Activated CD4-positive, alpha-beta T cell treated with anti-CD3 and anti-CD28 coated beads, Interleukin-2, amount 50 U/mL, for 1 hour (primary cell): ENCODE measurements around the gene ATP1A1.

Experiments used
- DNase-seq: peaks from one replicate; pipeline ENCODE4 v3.0.0-alpha.2; 2020

ATP1A1 gene

DNA sequence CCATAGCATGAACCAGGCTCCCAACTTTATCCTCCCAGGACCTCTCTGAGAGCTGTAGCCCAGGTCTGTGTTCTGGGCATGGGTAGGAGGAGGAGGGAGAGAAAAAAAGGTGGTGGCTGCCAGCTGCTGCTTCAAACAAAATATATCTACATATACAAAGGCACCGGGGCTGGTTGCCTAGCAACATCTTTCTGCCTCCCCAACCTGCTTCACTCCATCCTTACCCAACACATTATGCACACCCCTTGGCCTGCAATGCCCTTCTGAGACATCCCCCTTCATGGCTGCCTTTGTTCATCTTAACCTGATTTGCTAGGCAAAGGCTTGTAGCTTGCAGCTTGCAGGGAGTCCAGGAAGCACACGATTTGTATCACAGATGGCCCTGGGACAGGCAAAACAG, 27.2 kb upstream of the ATP1A1 start:
- DNase-seq = peak; percentile 66

DNA sequence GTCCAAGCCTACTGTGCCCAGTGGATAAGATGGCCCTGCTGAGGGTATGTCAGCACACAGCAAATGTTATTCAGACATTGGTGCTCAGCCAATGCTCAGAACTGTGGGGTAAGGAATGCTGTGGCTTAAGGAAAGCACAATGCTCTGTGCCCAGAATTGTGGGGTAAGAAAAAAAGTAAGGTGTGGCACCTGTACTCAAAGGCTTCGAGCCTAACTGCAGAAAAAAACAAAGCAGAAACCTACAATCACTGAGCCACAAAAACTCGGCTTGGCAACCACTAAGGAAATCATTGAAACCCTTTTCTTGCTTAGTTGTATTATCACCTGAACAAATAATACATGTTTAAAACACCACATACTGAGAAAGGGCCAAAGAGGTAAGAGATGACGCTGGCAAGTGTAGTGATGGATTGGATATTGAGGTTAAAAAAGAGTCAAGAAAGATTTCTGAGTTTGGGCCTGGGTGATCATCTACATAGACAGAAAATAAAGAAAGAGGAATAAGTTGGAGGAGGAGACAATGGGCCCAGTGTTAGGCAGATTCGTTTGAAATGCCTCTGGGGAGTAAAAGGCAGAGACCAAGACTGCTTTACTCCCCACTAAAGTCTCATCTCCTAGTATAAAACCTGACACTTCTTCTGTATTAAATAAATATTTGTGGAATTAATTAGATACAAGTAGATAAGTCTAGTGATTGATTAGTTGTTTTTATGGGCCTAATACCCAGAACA, 25.9 kb upstream of the ATP1A1 start:
- DNase-seq = no peak

DNA sequence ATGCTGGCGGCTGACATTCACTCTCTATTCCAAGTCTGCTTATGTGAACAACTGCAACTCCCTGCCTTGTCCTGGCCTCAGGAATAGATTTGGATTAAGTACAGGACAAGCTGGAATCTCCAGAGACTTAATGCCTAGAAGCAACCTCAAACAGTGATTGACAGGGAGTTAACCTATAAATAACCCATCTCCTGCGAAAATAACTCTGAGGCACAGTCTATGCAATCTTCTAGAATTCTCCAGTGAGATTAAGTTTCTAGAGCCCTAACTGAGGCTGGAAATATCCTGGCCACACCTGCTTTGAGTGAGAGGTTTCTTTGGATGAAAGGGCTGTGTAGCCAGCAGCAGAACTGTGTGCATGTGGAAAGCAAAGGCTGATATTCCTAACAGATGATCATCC, 25.3 kb upstream of the ATP1A1 start:
- DNase-seq = no peak

DNA sequence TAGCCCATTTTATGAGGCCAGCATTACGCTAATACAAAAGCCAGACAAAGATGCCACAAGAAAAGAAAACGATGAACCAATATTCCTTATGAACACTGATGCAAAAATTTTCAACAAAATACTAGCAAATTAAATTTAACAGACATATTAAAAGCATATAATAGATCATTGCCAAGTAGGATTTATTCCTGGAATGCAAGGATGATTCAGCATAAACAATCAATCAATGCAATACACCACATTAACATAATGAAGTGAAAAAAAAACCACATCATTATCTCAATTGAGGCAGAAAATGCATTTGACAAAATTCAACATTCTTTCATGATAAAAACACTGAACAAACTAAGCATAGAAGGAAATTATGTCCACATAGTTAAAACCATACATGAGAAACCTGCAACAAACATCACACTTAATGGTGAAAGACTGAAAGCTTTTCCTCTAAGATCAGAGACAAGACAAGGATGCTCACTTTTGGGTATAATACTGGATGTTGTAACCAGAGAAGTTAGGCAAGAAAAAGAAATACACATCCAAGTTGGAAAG, 22.9 kb upstream of the ATP1A1 start:
- no peak for DNase-seq

DNA sequence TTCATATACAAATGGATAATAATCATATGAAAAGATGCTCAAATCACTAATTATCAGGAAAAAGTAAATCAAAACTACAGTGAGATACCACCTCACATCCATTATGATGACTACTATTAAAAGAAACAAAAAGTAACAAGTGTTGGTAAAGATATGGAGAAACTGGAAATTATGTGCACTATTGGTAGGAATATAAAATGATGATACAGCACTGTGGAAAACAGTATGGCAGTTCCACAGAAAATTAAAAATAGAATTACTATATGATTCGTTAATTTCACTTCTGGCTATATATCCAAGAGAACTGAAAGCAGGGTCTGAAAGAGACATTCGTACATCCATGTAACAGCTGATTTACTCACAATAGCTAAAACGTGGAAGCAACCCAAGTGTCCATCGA, 21.1 kb upstream of the ATP1A1 start:
- DNase-seq = no peak

DNA sequence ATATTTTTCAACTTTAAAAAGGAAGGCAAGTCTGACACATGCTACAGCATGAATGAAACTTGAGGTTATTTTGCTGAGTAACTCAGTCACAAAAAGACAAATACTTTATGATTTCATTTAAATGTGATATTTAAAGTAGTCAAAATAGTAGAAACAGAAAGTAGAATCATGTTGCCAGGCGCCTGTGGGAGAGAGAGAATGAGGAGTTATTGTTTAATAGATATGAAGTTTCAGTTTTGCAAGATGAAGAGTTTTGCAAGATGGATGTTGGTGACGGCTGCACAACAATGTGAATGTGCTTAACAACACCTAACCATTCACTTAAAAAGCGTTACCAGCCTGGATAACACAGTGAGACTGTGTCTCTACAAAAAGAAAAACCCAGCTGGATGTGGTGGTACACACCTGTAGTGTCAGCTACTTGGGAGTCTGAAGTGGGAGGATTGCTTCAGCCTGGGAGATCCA, 20.7 kb upstream of the ATP1A1 start:
- no peak for DNase-seq

DNA sequence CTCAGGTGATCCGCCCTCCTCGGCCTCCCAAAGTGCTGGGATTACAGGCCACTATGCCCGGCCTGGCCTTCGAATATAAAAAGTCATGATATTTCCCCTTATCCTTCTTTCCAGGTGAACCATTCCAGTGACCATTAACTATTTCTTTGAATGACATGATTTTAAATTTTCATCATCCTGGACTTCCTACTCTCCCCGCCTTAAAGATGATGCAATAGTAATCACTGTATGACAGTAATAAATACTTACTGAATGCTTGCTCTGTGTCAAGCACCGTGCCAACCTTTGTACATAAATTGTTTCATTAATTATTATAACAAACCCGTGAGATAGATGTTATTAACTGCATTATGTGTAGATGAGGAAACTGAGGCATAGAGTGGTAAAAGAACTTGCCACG, 19.9 kb upstream of the ATP1A1 start:
- no peak for DNase-seq

DNA sequence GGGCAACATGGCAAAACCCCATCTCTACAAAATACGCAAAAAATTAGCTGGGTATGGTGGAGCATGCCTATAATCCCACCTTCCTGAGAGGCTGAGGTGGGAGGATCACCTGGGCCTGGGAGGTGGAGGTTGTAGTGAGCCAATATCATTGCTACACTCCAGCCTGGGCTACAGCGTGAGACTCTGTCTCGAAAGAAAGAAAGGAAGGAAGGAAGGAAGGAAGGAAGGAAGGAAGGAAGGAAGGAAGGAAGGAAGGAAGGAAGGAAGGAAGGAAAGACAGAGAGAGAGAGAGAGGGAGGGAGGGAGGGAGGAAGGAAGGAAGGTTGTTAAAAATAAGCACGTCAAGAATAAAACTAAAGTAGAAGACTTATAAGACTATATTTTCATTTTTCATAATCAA, 17.0 kb upstream of the ATP1A1 start:
- DNase-seq = no peak

DNA sequence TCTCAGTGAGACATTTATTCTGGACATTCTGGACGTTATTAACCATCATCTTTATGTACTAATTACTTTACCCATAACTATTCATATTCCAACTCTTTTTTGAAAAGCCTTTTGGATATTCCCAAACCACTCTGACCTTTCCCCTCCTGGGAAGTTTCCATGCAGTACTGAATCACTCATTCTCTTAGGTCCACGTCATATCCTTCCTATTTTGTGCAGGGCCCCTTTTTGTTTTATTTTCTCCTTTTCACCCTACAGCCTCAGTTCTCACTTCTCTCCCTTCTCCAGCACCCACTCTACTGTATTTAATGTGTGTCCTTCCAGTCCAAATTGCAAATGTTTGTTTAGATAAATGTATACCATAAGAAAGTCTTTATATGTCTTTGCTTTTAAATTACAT, 16.4 kb upstream of the ATP1A1 start:
- DNase-seq = no peak

DNA sequence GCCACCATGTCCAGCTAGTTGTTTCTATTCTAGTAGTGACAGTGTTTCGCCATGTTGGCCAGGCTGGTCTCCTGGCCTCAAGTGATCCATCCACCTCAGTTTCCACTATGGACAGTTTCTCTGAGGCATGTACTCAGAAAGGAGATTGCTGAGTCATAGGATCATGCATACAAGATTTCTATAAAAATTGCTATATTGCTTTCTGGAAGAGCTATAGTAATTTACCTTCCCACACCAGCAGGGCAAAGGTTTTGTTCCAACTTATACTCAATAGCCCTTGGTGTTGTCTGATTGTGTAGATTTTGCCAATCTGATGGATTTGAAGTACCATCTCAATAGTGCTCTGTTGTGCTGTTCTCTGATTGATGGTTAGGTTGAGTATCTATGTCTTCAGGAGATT, 15.6 kb upstream of the ATP1A1 start:
- no peak for DNase-seq

DNA sequence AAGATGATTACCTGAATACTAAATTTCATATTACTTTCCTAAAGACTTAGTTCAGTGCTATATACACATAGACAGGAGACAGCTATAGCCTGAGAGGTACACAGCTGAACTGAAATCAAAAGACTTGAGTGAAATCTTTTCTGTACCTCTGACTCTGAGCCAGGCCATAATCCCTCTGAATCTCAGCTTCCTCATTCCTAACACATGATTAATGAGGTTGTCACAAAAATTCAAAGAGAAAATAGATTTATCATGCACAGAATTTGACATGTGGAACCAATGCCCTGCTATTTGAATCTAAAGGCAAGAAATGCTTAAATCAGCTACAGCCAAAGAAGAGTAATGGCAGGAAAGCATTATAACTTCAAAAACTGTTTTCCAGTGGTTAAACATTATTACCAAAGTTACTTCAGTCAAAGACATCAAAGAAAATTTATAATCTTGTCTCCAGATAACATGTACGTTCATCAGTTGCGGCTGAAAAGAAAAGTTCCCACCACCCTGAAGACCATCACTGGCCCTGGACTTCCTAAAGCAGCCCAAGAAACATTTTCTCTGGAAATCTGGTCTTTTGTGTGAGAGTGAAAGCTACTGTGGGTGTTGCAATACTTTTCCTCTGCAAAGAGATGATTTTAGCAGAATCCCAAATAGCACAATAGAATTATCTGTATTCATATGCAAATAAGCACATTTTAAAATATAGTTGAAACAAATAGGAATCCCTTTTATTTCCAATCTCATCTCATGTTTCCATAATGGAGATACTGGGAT, 13.8 kb upstream of the ATP1A1 start:
- no peak for DNase-seq

DNA sequence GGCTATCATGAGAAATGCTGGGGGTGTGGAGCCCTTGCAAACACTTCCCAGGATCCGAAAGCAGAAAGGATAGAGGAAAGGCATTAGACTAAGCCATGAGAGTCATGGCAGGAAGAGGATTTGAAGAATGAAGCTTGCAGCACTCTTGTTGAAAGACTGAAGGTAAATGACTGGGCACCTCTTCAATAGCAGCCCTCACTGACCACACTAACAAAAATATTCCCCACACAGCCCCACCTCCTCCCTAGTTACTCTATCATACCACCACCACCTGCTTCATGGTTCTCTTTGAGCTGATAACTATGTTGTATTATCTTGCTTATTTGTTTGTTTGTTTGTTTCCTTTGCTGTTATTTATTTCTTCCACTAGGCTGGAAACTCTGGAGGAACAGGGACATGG, 13.2 kb upstream of the ATP1A1 start:
- DNase-seq = no peak

DNA sequence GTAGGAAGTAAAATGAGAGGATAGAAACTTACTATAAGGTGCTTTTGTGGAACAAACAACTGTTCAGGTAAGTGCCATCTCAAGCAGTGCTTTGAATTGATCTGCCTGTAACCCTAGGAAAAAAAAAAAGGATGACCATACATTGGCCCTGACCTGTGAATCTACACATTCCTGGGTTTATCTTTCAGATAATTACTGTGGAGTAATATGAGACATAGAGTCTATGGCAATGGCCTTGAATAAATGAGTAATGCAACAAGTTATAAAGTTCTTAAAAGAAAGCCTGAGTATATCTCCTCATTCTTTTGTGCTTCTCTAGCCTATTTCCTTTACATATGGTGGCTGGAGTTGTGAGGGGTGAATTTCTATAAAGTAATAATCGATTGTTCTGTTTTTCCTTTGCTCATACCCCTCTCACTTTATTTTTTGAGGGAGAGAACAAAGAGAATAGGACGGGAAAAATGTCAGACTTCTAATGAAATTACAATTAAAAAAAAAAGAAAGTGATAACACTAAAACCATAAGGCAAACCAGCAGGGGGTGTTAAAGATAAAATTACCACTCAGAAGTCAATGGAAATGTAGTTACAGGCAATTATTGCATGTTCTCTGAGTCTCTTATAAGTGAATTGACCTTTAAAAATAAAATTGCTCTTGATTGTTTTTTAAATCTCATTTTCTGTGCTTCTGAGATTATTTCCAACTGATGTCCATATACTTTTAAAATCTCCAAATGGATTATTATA, 12.4 kb upstream of the ATP1A1 start:
- no peak for DNase-seq

DNA sequence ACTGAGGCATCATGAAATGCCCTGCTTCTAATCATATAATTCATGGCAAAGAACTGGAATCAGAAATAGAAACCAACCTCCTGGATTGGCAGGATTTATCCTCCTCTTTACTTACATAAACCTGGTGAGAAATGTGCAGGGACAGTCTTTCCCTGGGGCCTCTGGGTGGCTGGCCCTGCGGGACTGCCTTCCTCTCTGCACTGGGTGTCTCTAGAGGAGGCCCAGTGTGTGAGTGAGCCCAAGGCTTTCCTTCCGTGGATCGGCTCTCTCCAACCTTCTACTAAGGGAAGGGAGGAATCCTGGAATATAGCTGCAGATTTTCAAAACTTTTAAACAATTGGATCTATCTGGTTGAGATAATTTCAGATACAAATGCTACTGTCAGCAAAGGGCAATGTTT, 11.4 kb upstream of the ATP1A1 start:
- DNase-seq = no peak

DNA sequence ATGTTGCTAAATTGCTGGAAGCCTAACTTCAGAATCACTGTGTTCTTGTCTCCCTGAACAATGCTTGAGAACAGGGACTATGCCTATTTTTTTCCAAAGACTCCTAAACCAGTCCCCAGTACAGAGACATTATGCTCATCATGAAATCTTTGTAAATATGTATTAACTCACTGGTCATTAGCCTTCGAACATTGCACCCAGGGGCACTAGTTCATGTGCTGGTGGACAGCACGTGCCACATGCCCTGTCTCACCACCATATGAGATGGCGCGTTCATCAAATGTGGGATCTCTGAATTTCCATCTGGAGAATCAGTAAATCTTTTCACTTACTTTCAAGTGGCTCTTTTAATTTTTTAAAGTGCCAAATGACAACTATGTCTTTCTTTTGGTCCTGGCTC, 11.0 kb upstream of the ATP1A1 start:
- no peak for DNase-seq

DNA sequence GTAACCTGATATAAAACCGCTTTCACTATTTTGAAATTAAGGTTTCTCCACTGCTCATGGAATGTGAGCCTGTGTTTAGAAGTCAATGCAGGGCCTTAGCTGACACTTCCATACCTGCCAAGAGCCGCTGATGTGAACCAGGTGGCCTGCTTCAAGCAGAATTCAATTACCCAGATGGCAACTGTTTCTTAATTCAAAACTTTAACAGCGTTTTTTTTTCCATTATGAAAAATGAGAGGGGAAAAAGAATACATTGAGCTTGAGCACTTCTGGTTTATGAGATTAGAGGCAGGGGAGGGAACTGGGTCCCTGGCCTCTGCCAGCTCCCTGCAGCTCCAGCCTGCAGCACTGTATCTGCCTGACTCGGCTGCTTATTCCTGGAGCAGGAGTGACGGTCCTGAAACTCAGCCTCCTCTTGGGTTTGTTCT, 7.7 kb upstream of the ATP1A1 start:
- DNase-seq = no peak

DNA sequence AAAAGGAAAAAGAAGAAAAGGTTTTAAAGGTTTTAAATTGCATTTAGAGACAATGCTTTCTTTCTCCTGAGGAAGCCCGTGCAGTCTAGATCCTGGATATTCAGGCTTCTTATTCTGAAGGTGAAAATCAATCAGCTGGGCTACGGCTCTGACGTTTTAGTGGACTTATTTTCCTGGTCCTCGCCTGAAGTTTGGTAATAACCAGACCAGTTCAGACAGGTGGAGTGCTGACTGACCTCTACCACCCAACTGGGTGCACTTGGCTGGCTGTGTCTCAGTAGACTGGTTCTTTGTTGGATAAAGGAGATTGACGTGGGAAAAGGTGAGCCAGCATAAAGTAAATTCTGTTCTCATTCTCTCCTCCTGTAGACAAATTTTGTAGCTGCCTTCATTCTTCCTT, 7.2 kb upstream of the ATP1A1 start:
- DNase-seq = no peak

DNA sequence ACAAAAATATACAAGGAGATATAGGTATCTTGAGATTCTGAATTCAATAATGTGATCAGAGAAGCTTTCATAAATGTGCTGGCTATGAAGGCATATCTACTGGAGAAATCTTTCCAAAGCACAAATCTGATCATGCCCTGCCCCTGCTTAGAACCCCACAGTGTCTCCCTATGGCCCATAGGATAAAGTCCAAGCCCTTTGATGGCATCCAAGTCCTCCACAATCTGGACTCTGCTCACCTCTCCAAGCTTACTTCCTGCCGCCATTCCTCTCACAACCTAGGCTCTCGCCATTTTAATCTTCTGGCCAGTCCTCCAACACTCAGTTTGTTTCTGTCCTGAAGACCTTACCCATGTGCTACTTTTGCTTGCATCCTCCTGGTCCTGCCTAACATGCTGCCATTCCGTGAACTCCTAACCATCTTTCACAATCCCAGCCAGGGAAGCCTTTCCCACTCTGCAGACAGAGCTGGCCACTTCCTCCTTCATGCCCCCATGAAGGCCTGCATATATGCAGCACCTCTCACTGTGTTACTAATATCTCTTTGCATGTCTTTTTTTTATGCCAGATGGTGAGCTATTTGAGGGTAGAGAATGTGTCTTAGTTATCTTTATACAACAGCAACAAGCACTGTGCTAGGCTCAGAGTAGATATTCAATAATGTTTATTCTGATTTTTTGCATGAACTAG, 5.6 kb upstream of the ATP1A1 start:
- DNase-seq = no peak

DNA sequence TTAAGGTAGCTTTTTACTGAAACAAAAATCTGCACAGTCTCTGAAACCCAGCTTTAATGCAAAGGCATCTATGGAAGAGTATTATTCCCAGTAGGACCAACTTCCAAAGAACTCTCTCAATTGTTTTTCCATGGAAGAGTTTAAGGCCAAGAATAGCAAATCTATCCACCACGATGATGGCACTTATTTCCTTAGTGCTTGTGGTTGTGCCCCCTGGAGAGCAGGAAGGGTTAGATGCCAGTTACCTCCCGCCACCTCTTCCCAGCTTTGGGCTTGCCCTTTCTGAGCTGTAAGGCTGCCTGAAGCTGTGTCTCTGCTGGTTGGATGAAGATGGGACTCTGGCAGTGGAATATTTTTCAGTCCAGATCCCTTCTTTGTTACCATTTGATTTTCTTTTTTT, 4.8 kb upstream of the ATP1A1 start:
- DNase-seq = no peak

DNA sequence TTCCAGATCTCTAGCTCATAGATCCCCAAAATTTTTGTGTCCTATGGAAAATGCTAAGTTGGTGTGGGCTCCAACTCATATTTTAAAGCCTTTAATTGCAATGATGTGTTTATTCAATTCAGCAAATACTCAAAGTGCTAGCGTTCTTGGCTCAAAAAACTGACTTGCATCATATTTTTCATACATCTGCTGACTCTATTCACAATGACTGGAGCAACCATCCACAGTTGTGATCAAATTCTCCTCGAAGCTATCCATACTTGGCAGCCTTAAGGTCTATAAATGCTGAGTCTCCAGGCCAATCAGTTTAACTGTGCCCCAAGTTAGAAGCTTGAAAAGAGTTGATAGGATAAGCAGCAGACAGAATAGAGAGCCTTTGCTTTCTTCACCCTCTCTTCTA, 2.9 kb upstream of the ATP1A1 start:
- DNase-seq = no peak

DNA sequence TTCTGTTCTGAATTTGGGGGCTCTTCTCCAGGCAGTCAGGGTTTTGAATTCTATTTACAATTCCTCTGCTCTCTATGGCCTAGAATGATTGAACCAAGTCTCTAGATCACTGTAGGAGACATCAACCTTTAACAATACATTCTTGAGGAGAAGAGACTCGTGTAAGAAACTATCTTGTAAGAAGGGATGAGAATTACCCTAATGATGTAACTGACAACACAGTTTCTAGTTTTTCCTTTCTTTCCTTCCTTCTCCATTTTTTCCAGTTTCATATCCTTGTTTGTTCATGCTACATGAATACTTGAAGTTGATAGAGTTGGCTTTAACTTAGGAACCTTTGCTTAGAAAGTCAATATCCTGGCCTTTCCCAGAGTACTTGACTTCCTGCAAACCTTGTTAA, 1.3 kb upstream of the ATP1A1 start:
- no peak for DNase-seq

DNA sequence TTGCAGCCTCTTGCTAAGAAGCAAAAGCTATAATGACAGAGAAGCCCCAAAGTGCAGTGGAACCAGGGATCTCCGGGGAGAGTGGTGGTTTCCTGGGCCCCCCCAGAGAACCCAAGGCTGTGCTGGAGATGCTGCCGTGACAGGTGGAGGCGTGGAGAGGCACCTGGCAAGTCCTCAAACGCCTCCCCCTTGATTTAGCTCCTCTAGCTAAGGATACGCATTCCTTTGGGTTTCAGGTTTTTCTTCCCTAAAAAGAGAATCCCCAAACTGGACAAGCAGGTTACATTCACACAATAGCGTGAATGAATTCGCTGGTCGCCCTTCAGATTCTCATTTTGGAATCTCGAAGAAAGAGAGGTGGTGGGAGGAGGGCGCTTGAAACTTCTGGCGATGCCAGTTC, 853 bp upstream of the ATP1A1 start:
- no peak for DNase-seq
